GM12873 (cell line): ENCODE measurements around the gene CTBP2.
A peak's percentile ranks its signal among the peaks of the same experiment; 100 is the strongest.

ENCODE experiments used
- CTCF ChIP-seq: IDR thresholded peaks from 2 replicates; pipeline ENCODE4 v1.5.1; 2012; ENCODE audit warnings: low read depth, mild to moderate bottlenecking, moderate library complexity, low read length, control low read depth; ENCODE audit not compliant: insufficient read depth; ENCODE audit errors: missing control alignments

CTBP2 gene

GRCh38 chr10:125039354-125039769 lies 121.0 kb downstream of the CTBP2 start:
- no peak for TF ChIP-seq CTCF

GRCh38 chr10:125038637-125039036 lies 121.7 kb downstream of the CTBP2 start:
- peak; percentile 41 for TF ChIP-seq CTCF

GRCh38 chr10:125037145-125037877 lies 123.1 kb downstream of the CTBP2 start:
- TF ChIP-seq CTCF: no peak

GRCh38 chr10:125035588-125036295 lies 124.6 kb downstream of the CTBP2 start:
- TF ChIP-seq CTCF: no peak

GRCh38 chr10:125035136-125035535 lies 125.2 kb downstream of the CTBP2 start:
- no peak for TF ChIP-seq CTCF

- no peak for TF ChIP-seq CTCF
These were observed 125.7 kb downstream of the CTBP2 start for GRCh38 chr10:125034675-125035074.

- no peak for TF ChIP-seq CTCF
These were observed 127.0 kb downstream of the CTBP2 start for GRCh38 chr10:125033146-125033924.
